Ishikawa (cell line): ENCODE measurements around the gene PROS1.

ENCODE experiments used
- CEBPB ChIP-seq: IDR thresholded peaks from 2 replicates; pipeline ENCODE4 v1.6.1; 2012
- CREB1 ChIP-seq: IDR thresholded peaks from 2 replicates; pipeline ENCODE4 v1.6.1; 2012; ENCODE audit warnings: low read depth
- NFIC ChIP-seq: IDR thresholded peaks from 2 replicates; pipeline ENCODE4 v1.6.1; 2012
- RAD21 ChIP-seq: IDR thresholded peaks from 2 replicates; pipeline ENCODE4 v1.6.1; 2012; ENCODE audit warnings: low read depth
- TAF1 ChIP-seq: IDR thresholded peaks from 2 replicates; pipeline ENCODE4 v1.6.1; 2012; ENCODE audit warnings: low read depth, mild to moderate bottlenecking
- TF ChIP-seq, protein P1 (sequence below): IDR thresholded peaks from 2 replicates; pipeline ENCODE4 v1.6.1; 2012
- TF ChIP-seq, protein P2 (sequence below): IDR thresholded peaks from 2 replicates; pipeline ENCODE4 v1.6.1; 2012

DNA sequence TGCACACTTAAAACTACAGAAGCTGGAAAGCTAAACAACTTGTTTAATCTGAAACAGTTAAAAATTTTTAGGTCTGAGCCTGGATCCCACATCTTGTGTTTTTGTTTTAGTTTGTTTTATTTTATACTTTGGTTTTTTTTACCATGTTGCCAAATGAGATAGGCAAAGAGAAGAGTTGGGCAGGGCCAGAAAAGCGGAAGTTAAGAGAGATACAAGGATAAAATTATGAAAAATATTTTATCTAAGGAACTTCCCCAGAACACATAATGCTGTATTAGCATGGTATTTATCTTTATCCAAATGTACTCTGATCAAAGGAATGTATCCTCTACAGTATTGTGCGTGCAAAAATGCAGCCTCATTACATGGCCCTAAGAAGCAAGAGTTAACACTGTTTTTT is 50.7 kb downstream of the PROS1 start:
- no peak for TF ChIP-seq CEBPB
- TF ChIP-seq CREB1 = no peak
- no peak for TF ChIP-seq RAD21
- TF ChIP-seq, protein P1, sequence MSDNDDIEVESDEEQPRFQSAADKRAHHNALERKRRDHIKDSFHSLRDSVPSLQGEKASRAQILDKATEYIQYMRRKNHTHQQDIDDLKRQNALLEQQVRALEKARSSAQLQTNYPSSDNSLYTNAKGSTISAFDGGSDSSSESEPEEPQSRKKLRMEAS = no peak
- TF ChIP-seq, protein P2, sequence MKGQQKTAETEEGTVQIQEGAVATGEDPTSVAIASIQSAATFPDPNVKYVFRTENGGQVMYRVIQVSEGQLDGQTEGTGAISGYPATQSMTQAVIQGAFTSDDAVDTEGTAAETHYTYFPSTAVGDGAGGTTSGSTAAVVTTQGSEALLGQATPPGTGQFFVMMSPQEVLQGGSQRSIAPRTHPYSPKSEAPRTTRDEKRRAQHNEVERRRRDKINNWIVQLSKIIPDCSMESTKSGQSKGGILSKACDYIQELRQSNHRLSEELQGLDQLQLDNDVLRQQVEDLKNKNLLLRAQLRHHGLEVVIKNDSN = no peak
- no peak for TF ChIP-seq NFIC
- no peak for TF ChIP-seq TAF1
